NCI-H82 (cell line): Measurements from ENCODE around the gene BTBD17.

ENCODE experiments used
- DNase-seq: peaks from one replicate; lab custom pipeline; 2025; lab: John Stamatoyannopoulos, UW

The BTBD17 gene

DNA sequence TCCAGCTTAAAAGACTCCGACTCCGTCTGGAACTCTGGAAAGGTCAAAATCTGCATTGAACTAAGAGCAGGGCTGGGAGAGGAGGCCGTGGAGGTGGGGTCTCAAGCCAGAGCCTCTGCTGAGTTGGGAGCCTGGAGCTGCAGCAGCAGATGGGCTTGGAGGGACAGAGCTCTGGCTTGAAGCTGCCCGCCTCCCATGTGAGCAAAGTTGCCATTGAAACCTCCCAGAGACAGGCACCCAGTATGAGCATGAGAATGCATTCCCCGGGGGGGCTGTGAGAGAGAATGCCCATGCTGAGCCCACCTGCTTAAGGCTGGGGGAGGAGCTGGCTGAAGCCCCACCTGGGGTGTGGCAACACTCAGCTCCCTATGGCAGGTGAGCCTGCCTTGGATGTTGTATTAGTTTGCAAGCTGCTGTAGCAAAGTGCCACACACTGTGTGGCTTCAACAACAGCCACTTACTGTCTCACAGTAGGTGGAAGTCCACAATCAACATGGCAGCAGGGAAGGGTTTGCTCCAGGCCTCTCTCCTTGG, 26.1 kb downstream of the BTBD17 start:
- DNase-seq: peak; percentile 18

DNA sequence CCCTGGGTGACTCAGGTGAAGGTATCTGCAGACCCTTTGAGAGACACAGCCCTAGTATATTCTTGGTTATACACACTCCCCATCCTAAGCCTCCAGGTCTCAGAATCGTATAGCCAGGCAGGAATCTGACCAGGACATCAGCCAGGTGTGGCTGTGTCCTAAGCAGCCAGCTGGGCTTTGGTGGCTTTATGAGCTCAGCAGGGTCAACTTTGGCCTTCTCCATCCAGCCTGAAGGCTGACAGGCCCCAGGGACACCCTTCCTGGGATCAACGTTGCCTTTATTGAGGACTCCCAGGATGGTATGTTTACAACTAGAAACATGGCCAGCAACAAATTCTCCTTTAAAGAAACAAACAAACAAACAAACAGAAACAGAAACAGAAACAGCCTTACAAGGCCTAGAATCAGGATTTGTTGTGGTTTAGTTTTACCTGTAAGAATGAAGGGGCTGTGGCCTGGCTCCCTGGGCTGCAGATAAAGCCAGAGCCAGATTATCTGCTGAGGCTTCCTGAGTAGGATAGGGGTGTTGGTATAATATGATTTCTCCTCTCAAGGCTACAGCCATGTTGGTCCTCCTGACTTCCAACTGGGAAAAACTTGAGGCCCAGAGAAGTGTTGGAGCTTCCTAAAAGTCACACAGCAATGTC, 27.2 kb downstream of the BTBD17 start:
- peak; percentile 50 for DNase-seq

GRCh38 chr17:74332763-74333283, 28.8 kb downstream of the BTBD17 start:
- DNase-seq: peak; percentile 100

- peak; percentile 77 for DNase-seq
These were observed 29.5 kb downstream of the BTBD17 start for GRCh38 chr17:74332017-74332650.

DNA sequence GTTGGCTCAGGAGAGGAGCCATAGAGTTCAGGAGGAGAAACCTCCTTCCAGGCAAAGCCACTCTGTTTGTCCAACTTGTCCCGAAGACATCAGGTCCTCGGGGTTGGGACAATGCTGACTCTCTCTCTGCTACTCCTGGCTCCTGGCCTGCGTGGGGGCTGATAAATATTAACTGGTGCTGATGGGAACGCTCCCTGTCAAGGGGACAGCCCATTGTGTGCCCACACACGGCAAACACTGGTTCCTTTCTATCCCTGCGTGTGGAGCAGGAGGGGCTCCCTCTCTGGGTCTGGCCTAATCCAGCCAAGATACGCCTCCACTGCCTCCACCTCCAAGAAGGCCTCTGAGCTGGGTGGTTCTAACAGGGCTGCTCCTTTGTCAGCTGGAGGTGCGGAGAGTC, 31.2 kb downstream of the BTBD17 start:
- no peak for DNase-seq

DNA sequence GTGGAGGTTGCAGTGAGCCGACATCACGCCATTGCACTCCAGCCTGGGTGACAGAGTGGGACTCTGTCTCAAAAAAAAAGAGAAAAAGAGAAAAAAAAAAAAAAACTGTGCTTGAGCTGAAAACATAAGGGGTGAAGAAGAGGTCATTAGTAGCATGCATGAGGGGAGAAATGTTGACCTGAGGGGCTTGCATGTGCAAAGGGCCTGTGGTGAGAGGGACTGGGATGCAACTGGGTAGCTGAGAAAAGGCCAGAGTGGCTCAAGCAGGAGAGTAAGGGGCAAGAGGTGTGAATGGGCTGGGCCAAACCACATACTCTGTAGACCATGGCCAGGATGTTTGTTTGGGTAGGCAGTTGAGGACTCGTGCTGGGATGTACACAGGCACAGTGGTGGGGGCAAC, 32.3 kb downstream of the BTBD17 start:
- no peak for DNase-seq

DNA sequence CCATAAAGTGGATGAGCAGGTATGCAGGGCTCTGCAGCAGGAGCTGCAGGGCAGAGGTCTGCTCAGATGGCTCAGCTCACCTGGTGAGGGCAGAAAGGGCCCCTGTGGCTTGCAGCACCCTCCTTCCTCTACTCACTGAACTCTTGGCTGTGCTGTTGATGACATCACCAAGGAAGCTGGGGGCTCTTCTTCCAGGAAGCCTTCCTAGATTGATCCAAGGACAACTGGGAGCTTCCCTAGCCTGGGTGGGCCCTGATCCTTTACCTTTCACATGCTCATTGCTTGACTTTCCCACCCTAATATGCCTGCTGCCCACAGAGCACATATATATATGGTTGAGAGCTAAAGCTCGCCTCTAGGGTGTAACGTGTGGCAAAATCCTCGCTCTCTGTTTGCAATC, 33.2 kb downstream of the BTBD17 start:
- no peak for DNase-seq

DNA sequence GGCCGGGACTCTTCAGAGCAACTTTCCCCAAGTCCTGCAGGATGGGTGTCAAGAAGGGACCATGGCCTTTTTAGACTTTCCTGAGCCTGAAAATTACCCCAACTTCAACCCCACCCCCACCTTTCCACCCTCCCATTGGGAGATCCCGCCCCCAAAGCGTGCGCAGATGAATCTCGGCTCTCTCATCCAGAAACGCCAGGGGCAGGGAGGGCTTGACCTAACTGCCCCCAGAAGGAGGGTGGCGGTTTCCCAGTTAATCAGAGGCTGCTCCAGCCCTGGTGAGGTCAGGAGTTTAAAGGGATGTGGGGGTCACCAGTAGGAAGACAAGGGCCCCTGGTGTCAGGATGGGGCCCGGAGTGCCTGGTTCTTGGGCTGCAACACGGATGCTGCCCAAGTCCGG, 35.2 kb downstream of the BTBD17 start:
- no peak for DNase-seq

GRCh38 chr17:74325743-74326379, 35.8 kb downstream of the BTBD17 start, which contains the start of gene KIF19:
KIF19 (plus strand) TSS chr17:74326226; CDS start chr17:74326350, 124 bp downstream.
- peak; percentile 65 for DNase-seq

DNA sequence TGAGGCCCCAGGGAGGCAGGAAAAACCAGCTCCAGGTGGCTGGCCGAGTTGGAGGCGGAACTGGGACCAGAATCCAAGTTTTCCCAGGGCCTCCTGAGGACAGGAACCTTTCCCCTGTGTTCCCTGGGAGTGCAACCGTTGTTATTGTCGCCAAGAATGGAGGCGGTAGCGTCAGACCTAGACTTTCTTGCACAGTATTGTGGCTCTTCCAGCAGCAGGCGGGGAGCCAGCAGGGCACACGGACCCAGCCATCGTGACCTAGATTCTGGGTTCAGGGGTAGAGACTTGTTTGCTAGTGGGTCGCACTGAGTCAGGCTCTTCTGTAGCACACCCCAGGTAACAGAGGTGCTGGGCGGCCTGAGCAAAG, 36.3 kb downstream of the BTBD17 start:
- no peak for DNase-seq

DNA sequence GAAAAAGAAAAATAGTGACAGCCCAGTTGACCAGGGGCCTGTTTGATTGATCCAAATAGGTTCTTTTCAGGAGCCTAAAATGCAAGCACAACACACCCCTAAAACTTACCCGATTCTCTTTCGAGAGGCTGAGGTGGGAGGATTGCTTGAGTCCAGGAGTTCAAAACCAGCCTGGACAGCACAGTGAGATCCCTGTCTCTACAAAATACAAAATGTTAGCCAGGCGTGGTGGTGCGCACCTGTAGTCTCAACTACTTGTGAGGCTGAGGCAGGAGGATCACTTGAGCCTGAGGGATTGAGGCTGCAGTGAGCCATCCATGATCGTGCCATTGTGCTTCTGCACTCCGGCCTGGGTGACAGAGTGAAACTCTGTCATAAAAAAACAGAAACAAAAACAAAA, 37.1 kb downstream of the BTBD17 start:
- DNase-seq: no peak

DNA sequence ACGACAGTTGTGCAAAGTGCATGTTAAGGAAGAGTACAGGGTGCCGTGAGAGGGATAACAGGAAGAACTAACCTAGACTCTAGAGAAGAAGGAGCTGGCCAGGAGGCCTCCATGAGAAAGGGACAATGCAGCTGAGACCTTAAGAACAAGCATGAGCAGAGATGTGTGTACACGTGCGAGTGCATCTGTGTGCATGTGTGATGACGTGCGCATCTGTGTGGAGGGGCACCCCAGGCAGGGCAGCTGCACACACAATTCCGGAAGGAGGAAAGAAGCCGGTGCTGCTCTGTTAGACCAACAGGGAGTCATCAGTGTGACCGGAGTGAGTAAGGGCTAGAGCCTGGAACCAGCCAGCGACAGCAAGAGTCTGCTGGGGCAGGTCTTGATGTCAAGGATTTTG, 43.3 kb downstream of the BTBD17 start:
- DNase-seq: no peak

DNA sequence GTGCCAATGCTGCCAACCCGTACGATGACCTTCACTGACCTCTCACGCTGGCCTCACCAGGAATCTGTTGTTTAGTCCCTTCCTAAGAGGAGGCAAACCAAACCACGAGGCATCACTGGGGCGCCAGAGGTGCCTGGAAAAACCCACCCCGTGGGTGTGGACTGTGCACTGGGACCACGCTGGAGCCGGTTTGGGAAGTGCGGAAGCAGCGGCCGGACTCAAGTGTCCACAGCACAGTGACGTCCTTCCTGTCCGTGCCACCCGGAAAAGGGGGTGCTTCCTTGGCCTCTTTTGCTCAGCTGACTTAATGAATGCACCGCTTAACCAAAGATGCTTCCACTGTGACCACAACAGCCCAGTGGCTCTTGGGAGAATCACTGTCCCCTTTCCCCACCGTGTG, 44.6 kb downstream of the BTBD17 start:
- no peak for DNase-seq

GRCh38 chr17:74316220-74316619, 45.4 kb downstream of the BTBD17 start:
- no peak for DNase-seq

DNA sequence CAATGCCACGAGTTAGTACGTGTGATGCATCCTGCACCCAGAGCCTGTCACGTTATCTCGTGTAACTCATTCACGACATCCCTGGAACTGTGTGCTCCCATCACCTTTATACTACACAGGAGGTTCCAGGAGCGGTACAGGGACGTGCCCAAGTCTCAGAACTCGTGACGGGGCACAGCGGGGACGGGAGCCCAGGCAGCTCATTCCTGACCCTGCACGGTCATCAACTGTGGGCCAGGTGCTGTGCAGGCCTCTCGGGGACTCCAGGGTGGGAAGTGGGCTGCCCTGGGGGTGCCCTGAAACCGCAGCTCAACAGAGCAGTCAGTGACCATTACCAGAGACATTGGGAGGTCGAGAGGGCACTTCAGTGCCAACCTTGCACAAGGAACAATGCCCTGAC, 46.8 kb downstream of the BTBD17 start:
- no peak for DNase-seq

- DNase-seq: no peak
These were observed 51.8 kb downstream of the BTBD17 start for GRCh38 chr17:74309902-74310301.

GRCh38 chr17:74307984-74308773, 53.5 kb downstream of the BTBD17 start:
- no peak for DNase-seq
